SU-DHL-6 (cell line): ENCODE results near the gene UGT1A4.
A peak's percentile ranks its signal among the peaks of the same experiment; 100 is the strongest.

Experiments used
- H2AFZ ChIP-seq: fragments of 200-600 bp; sonication (generic); 2 replicates; pipeline ENCODE4 v1.6.1; 2014; ENCODE audit warnings: low read depth, mild to moderate bottlenecking, moderate library complexity, mixed read lengths, antibody characterized with exemption, low read length; ENCODE audit not compliant: severe bottlenecking
- H3F3A ChIP-seq: fragments of 200-600 bp; shearing (Covaris generic); 2 replicates; pipeline ENCODE4 v1.6.0; 2016; ENCODE audit warnings: antibody characterized with exemption, mild to moderate bottlenecking; ENCODE audit not compliant: insufficient read depth
- H3K27ac ChIP-seq: fragments of 200-600 bp; sonication (generic); 2 replicates; pipeline ENCODE4 v1.5.1; 2016; ENCODE audit warnings: low read depth, mild to moderate bottlenecking, low read length, moderate library complexity, mixed read lengths
- H3K27me3 ChIP-seq: fragments of 200-600 bp; sonication (generic), shearing (Covaris generic); 2 replicates; pipeline ENCODE4 v1.6.0; 2014; ENCODE audit warnings: mild to moderate bottlenecking, low read length
- H3K36me3 ChIP-seq: fragments of 200-600 bp; sonication (generic); 2 replicates; pipeline ENCODE4 v1.6.1; 2014; ENCODE audit warnings: mild to moderate bottlenecking, low read length, mixed read lengths
- H3K4me2 ChIP-seq: fragments of 300-600, 200-600 bp; shearing (Covaris generic), sonication (generic); 2 replicates; pipeline ENCODE4 v1.6.0; 2014; ENCODE audit warnings: low read length, low read depth, mild to moderate bottlenecking; ENCODE audit not compliant: poor library complexity, severe bottlenecking
- H3K4me3 ChIP-seq: fragments of 200-600 bp; sonication (generic); 2 replicates; pipeline ENCODE4 v1.5.1; 2014; ENCODE audit warnings: antibody characterized with exemption, low read length, mild to moderate bottlenecking, mixed read lengths; ENCODE audit not compliant: insufficient read depth, poor library complexity, severe bottlenecking
- H3K79me2 ChIP-seq: fragments of 200-600 bp; sonication (generic); 2 replicates; pipeline ENCODE4 v1.6.1; 2014; ENCODE audit warnings: mild to moderate bottlenecking, low read length, moderate library complexity; ENCODE audit not compliant: insufficient read depth
- H3K9ac ChIP-seq: fragments of 200-600 bp; sonication (generic); 2 replicates; pipeline ENCODE4 v1.7.0; 2014; ENCODE audit warnings: mild to moderate bottlenecking, low read length
- H3K9me2 ChIP-seq: fragments of 200-600 bp; sonication (generic); replicated peaks from 2 replicates; pipeline ENCODE4 v1.6.1; 2014; ENCODE audit warnings: low read length; ENCODE audit not compliant: insufficient read depth
- H3K9me3 ChIP-seq: fragments of 200-600 bp; sonication (generic); 2 replicates; pipeline ENCODE4 v1.6.1; 2014; ENCODE audit warnings: low read length, mixed read lengths; ENCODE audit not compliant: insufficient read depth
- H4K20me1 ChIP-seq: fragments of 200-600 bp; sonication (generic); 2 replicates; pipeline ENCODE4 v1.6.1; 2014; ENCODE audit warnings: low read depth, mild to moderate bottlenecking, antibody characterized with exemption, low read length, moderate library complexity, mixed read lengths
- CTCF ChIP-seq: fragments of 200-600 bp; sonication (generic); IDR thresholded peaks from one replicate; pipeline ENCODE4 v1.5.1; 2017; ENCODE audit warnings: antibody characterized with exemption, mild to moderate bottlenecking, low read length, moderate library complexity; ENCODE audit not compliant: insufficient read depth, poor library complexity, severe bottlenecking
- EZH2phosphoT487 ChIP-seq: fragments of 200-600 bp; sonication (generic), shearing (Covaris generic); conservative IDR thresholded peaks from 2 replicates; pipeline ENCODE4 v1.6.1; 2018; ENCODE audit warnings: mild to moderate bottlenecking, antibody characterized with exemption, low read length, moderate library complexity, mixed read lengths

Gene UGT1A4

GRCh38 chr2:233707940-233708644, 10.4 kb upstream of the UGT1A4 start:
- H3K9ac ChIP-seq: no peak overlapping the region
- H4K20me1 ChIP-seq: no peaks in the 10 kb centered on the region
- H3F3A ChIP-seq: no peaks in the 10 kb centered on the region
- H3K36me3 ChIP-seq: no peaks in the 10 kb centered on the region
- no peak overlapping the region for H3K27ac ChIP-seq
- no peak overlapping the region for H2AFZ ChIP-seq
- no peak overlapping the region for H3K4me2 ChIP-seq
- H3K4me3 ChIP-seq: no peak overlapping the region
- no peaks in the 10 kb centered on the region for H3K9me3 ChIP-seq
- H3K9me2 ChIP-seq: no peaks in the 10 kb centered on the region
- no peaks in the 10 kb centered on the region for H3K79me2 ChIP-seq
- TF ChIP-seq EZH2phosphoT487 (no peak), CTCF (no peak)
- H3K27me3 ChIP-seq: no peaks in the 10 kb centered on the region

DNA sequence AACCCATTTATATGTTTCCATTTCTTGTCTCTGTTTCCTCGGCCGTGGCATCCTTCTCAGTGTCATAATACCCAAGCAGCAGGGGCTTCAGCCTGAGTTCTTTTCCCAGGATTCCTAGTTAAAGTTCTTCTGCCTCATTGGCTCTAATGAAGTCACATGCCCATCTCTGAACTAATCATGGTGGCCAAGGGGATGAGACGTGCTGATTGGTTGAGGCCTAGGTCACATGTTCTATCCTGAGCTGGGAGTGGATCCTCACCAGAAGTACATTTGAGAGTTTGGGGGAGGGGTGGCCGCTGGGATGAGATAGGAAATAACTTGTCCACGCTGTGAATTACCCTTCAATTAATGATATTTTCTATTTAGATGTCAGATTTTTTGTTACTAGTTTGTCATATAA, 9.6 kb upstream of the UGT1A4 start:
- no peak overlapping the region for H3K4me3 ChIP-seq
- H3K27ac ChIP-seq: no peak overlapping the region
- no peaks in the 10 kb centered on the region for H3K27me3 ChIP-seq
- no peaks in the 10 kb centered on the region for H3F3A ChIP-seq
- no peaks in the 10 kb centered on the region for H3K79me2 ChIP-seq
- H3K9me3 ChIP-seq: no peaks in the 10 kb centered on the region
- H4K20me1 ChIP-seq: no peaks in the 10 kb centered on the region
- no peak overlapping the region for H3K4me2 ChIP-seq
- no peaks in the 10 kb centered on the region for H3K36me3 ChIP-seq
- H3K9me2 ChIP-seq: no peaks in the 10 kb centered on the region
- H2AFZ ChIP-seq: no peak overlapping the region
- TF ChIP-seq CTCF (no peak), EZH2phosphoT487 (no peak)
- H3K9ac ChIP-seq: no peak overlapping the region

DNA sequence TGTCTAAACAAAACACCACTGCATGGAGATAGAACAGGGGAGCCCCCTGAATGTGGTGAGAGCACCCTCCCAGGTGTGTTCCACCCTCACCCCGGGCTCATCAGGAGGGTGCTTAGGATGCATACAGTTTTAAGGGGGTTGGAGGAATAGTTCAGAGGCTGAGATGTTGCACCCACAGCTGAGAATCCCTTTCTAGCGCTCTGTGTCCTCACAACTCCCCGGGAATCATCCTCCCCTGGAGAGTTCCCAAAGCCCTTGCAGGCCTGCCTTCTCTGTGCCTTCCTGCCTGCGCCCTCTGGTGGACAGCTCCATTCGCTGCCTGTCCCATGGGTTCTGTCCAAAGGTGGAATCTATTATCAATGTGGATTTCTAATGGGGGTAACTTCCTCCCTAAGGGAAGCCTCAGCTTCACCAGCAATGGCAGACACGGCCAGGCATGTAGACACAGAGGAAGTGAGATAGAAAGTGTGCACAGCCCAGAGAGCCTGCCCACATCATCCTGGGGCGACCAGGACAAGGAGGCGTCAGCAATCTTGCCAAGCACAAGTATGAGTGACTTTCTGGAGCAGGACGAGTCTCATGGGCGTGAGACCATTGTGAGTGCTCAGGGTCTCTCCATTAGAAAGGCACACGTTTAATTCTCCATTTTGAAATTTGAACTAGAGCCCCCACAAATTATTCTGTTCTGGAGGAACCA, 7.1 kb upstream of the UGT1A4 start:
- H3K79me2 ChIP-seq: no peaks in the 10 kb centered on the region
- H4K20me1 ChIP-seq: no peaks in the 10 kb centered on the region
- H3K27me3 ChIP-seq: no peaks in the 10 kb centered on the region
- no peak overlapping the region for H3K9ac ChIP-seq
- peak; percentile 98 for TF ChIP-seq CTCF
- no peak for TF ChIP-seq EZH2phosphoT487
- H3K9me2 ChIP-seq: no peaks in the 10 kb centered on the region
- no peak overlapping the region for H3K4me3 ChIP-seq
- H3K4me2 ChIP-seq: no peak overlapping the region
- no peak overlapping the region for H2AFZ ChIP-seq
- H3K27ac ChIP-seq: no peak overlapping the region
- H3F3A ChIP-seq: no peaks in the 10 kb centered on the region
- no peaks in the 10 kb centered on the region for H3K9me3 ChIP-seq
- no peaks in the 10 kb centered on the region for H3K36me3 ChIP-seq
